Panc1 (cell line): ENCODE data around the gene ZNF212.

Experiments
- TF ChIP-seq, protein P1 (sequence below): fragments of 450-650 bp; IDR thresholded peaks from 2 replicates; pipeline ENCODE4 v1.5.1; 2017; ENCODE audit warnings: mild to moderate bottlenecking
- TF ChIP-seq, protein P2 (sequence below), 2 experiments: IDR thresholded peaks; 2 replicates each; pipeline ENCODE4 v1.6.1; 2011 to 2012; ENCODE audit warnings: low read depth in 2 of 2, control low read depth in 1 of 2, low read length in 1 of 2, mild to moderate bottlenecking in 1 of 2, moderate library complexity in 1 of 2; ENCODE audit not compliant: insufficient read depth in 1 of 2

DNA sequence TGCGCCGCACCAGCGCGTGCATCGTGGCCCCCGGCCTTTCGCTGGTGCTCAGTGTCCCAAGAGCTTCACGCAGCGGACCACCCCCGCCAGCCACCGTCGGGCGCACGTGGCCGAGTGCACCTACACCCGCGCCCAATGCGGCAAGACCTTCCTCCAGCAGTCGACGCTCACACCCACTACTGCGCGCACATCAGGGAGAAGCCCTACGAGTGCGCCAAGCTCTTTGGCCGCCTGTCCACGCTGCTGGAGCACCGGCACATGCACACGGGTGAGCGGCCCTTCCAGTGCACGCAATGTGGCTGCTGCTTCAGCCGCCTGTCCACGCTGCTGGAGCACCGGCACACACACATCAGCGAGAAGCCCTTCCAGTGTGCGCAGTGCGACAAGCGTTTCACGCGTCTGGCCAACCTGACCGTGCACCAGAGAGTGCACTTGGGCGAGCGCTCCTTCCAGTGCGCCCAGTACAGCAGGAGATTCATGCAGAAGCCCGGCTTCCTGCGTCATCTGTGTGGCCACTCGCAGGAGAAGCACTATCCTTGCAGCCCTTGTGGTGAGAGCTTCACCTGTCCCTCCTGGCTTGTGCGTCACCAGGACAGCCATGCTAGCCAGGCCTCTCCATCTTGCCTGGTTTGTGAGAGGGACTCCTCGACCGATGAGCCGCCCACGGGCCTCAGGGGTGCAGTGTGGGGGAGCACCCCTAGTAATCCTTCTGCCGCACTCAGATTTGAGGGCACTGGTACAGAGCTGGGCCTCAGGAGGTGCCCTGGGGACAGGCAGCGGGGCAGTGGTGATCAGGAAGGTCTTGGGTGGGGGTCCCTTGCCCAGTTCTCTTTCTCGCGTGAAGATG lies 55.4 kb downstream of the ZNF212 start:
- TF ChIP-seq, protein P1, sequence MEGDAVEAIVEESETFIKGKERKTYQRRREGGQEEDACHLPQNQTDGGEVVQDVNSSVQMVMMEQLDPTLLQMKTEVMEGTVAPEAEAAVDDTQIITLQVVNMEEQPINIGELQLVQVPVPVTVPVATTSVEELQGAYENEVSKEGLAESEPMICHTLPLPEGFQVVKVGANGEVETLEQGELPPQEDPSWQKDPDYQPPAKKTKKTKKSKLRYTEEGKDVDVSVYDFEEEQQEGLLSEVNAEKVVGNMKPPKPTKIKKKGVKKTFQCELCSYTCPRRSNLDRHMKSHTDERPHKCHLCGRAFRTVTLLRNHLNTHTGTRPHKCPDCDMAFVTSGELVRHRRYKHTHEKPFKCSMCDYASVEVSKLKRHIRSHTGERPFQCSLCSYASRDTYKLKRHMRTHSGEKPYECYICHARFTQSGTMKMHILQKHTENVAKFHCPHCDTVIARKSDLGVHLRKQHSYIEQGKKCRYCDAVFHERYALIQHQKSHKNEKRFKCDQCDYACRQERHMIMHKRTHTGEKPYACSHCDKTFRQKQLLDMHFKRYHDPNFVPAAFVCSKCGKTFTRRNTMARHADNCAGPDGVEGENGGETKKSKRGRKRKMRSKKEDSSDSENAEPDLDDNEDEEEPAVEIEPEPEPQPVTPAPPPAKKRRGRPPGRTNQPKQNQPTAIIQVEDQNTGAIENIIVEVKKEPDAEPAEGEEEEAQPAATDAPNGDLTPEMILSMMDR, result no peak
- TF ChIP-seq, protein P2, sequence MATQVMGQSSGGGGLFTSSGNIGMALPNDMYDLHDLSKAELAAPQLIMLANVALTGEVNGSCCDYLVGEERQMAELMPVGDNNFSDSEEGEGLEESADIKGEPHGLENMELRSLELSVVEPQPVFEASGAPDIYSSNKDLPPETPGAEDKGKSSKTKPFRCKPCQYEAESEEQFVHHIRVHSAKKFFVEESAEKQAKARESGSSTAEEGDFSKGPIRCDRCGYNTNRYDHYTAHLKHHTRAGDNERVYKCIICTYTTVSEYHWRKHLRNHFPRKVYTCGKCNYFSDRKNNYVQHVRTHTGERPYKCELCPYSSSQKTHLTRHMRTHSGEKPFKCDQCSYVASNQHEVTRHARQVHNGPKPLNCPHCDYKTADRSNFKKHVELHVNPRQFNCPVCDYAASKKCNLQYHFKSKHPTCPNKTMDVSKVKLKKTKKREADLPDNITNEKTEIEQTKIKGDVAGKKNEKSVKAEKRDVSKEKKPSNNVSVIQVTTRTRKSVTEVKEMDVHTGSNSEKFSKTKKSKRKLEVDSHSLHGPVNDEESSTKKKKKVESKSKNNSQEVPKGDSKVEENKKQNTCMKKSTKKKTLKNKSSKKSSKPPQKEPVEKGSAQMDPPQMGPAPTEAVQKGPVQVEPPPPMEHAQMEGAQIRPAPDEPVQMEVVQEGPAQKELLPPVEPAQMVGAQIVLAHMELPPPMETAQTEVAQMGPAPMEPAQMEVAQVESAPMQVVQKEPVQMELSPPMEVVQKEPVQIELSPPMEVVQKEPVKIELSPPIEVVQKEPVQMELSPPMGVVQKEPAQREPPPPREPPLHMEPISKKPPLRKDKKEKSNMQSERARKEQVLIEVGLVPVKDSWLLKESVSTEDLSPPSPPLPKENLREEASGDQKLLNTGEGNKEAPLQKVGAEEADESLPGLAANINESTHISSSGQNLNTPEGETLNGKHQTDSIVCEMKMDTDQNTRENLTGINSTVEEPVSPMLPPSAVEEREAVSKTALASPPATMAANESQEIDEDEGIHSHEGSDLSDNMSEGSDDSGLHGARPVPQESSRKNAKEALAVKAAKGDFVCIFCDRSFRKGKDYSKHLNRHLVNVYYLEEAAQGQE (IDR thresholded peaks at IDR 0.05; ENCODE audit: insufficient read depth in 1 of 2, low read depth in 2 of 2, low read length in 1 of 2), result no peak
